ENCODE results near the gene ECPAS. TPM values are rescaled to one million over a fixed set of nuclear protein-coding genes. Genes with fewer than 3 reads are reported as not detected.

The ECPAS gene
- total and polyA plus RNA-seq, 7 donors, result 17.4 to 92.8 (median 61.4) TPM

- Histone ChIP-seq H3K27me3 (no peaks in the 10 kb centered on the region), H3K9me3 (no peaks in the 10 kb centered on the region), H3K27ac (no peak overlapping the region), H3K36me3 (peaks cover 4 to 97% (median 24%) of the 10 kb centered on the region in 4 donors), H3K4me1 (no peaks in the 10 kb centered on the region), H3K4me3 (no peak overlapping the region)
- intact Hi-C loops (cut with DNase I), result no loop called here
- TF ChIP-seq POLR2AphosphoS5 (IDR thresholded peaks at IDR 0.05) (no peak), CTCF (IDR thresholded peaks at IDR 0.05) (no peak), POLR2A (IDR thresholded peaks at IDR 0.05) (no peak), EP300 (IDR thresholded peaks at IDR 0.05) (no peak)
- WGBS, 2 donors, result 98% methylated on average over 3 of the region's 3 CpGs
- no peak for DNase-seq
Observed at GRCh38 chr9:111423389-111423788, 60.8 kb downstream of the ECPAS start.

DNA sequence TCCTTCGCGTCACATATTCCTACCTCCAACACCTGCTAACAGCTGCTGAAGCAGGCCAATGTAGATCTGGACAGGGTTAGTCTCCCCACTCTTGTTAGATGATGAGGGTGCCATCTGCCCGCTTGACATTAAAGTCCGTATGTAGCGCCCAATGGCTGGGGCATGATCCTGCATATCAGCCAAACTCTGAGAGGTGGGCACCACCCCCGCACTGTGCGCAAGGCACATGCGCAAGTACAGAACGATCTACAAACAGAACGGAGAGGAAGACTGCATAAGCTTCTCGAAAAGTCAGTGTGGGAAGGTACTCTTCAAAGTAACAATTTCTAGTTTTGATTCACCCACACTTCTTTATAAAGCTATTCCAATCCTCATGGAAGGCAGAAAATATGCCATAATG, 69.8 kb downstream of the ECPAS start:
- H3K36me3 ChIP-seq, result peaks cover 22 to 99% (median 36%) of the 10 kb centered on the region in 4 donors
- no peak overlapping the region for H3K4me3 ChIP-seq
- WGBS, 2 donors, result 96 to 97% methylated on average over 11 of the region's 11 CpGs

DNA sequence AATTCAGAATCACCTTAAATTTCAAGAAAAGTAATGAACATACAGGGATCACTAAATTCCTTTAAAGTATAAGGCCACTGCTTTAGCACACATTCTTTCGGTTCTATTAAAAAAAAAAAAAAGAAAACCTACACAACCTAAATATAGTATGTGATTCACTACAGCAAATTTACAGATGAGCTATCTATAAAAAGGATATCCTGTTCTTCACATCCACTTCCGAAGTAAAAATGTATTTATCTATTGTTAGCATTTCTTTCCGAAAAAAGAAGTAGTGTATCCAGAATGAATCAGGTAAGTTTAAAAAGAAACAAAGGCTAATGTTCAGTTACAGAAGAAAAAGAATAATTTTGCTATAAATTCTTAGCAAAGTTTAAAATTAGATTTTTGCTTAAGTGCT, 70.2 kb downstream of the ECPAS start:
- 89 to 95% methylated on average over 3 of the region's 3 CpGs for WGBS, 2 donors
- H3K4me1 ChIP-seq, result no peaks in the 10 kb centered on the region
- peaks cover 23 to 99% (median 38%) of the 10 kb centered on the region in 4 donors for H3K36me3 ChIP-seq
- no peaks in the 10 kb centered on the region for H3K9me3 ChIP-seq
- intact Hi-C loops (cut with DNase I), result no loop called here
- no peak for DNase-seq
- H3K4me3 ChIP-seq, result no peak overlapping the region
- no peaks in the 10 kb centered on the region for H3K27me3 ChIP-seq
- H3K27ac ChIP-seq, result no peak overlapping the region
- TF ChIP-seq EP300 (IDR thresholded peaks at IDR 0.05), result no peak
- no peak for TF ChIP-seq CTCF (IDR thresholded peaks at IDR 0.05)
- TF ChIP-seq POLR2A (IDR thresholded peaks at IDR 0.05), result no peak
- no peak for TF ChIP-seq POLR2AphosphoS5 (IDR thresholded peaks at IDR 0.05)

More for the DNA sequence above, 69.8 kb downstream of the ECPAS start:
- no peaks in the 10 kb centered on the region for H3K9me3 ChIP-seq
- intact Hi-C loops (cut with DNase I), result no loop called here
- no peak for TF ChIP-seq POLR2AphosphoS5 (IDR thresholded peaks at IDR 0.05)
- no peak for TF ChIP-seq POLR2A (IDR thresholded peaks at IDR 0.05)
- DNase-seq, result no peak
- H3K4me1 ChIP-seq, result no peaks in the 10 kb centered on the region
- H3K27me3 ChIP-seq, result no peaks in the 10 kb centered on the region
- no peak overlapping the region for H3K27ac ChIP-seq

DNA sequence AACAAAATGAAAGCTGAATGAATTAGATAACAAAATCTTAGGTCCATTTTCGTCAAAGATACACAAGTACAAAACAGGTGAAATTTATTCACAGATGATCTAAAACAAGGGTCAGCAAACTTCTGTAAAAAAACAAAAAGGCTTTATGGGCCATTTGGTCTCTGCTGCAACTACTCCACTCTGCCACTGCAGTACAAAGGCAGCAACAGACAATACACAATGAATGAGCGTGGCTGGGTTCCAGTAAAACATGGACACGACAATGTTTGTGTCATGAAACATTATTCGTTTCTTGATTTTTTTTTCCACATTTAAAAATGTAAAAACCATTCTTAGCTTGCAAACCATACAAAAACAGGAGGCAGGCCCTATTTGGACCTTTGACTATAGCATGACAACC, 71.9 kb downstream of the ECPAS start:
- intact Hi-C loops (cut with DNase I), result no loop called here
- Histone ChIP-seq H3K4me3 (no peak overlapping the region), H3K27ac (no peak overlapping the region), H3K27me3 (no peaks in the 10 kb centered on the region), H3K9me3 (no peaks in the 10 kb centered on the region), H3K4me1 (no peaks in the 10 kb centered on the region), H3K36me3 (peaks cover 22 to 99% (median 43%) of the 10 kb centered on the region in 4 donors)
- TF ChIP-seq CTCF (IDR thresholded peaks at IDR 0.05) (no peak), POLR2A (IDR thresholded peaks at IDR 0.05) (no peak), EP300 (IDR thresholded peaks at IDR 0.05) (no peak), POLR2AphosphoS5 (IDR thresholded peaks at IDR 0.05) (no peak)
- 93% methylated on average over 4 of the region's 4 CpGs for WGBS, 2 donors
- DNase-seq, result no peak

DNA sequence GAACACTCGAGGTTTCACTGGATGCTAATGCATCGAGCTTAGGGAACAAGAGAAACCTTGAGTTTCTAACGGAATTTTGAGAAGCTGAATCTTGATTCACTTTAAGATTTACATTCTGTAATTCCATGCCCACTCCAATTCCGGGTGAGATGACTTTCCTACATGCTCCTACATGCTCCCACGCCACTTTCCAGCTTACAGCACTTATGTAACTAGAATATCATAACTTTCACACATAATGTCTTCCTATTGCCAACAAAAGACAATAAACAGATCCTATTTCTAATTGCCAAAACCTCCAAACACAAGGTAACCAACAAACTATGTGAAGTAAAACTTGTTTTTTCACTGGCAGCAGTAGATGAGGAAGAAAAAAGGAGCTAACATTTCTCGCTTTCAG, 72.9 kb downstream of the ECPAS start:
- no peak for DNase-seq
- Histone ChIP-seq H3K4me3 (no peak overlapping the region), H3K36me3 (peaks cover 19 to 97% (median 40%) of the 10 kb centered on the region in 4 donors), H3K27ac (no peak overlapping the region), H3K27me3 (no peaks in the 10 kb centered on the region), H3K9me3 (no peaks in the 10 kb centered on the region), H3K4me1 (no peaks in the 10 kb centered on the region)
- 94 to 96% methylated on average over 6 of the region's 6 CpGs for WGBS, 2 donors
- TF ChIP-seq POLR2A (IDR thresholded peaks at IDR 0.05) (no peak), POLR2AphosphoS5 (IDR thresholded peaks at IDR 0.05) (no peak), CTCF (IDR thresholded peaks at IDR 0.05) (no peak), EP300 (IDR thresholded peaks at IDR 0.05) (no peak)
- intact Hi-C loops (cut with DNase I), result no loop called here
